Vagina (tissue), 2 donors: Measurements from ENCODE around the gene VIL1.

ENCODE experiments used
- CTCF ChIP-seq, 3 experiments: fragments of 450-650 bp in 2 of 3; fragments of 200-600 bp in 1 of 3; sonication (generic) in 1 of 3; IDR thresholded peaks; one replicate each; pipeline ENCODE4 v1.5.1; 2017 to 2019; ENCODE audit warnings: antibody characterized with exemption in 3 of 3, mild to moderate bottlenecking in 2 of 3, moderate library complexity in 2 of 3
- POLR2AphosphoS5 ChIP-seq, 2 donors: sonication (generic); formaldehyde crosslinking; IDR thresholded peaks; one replicate each; pipeline ENCODE4 v1.9.0; 2017; ENCODE audit warnings: antibody characterized with exemption in 2 of 2, mild to moderate bottlenecking in 2 of 2, low read depth in 1 of 2; ENCODE audit not compliant: insufficient read depth in 1 of 2

GRCh38 chr2:218375212-218375611, 43.7 kb upstream of the VIL1 start:
- no peak for TF ChIP-seq POLR2AphosphoS5 (IDR thresholded peaks at IDR 0.05; ENCODE audit: insufficient read depth in 1 of 2, low read depth in 1 of 2)
- no peak for TF ChIP-seq CTCF (IDR thresholded peaks at IDR 0.05)
